Liver (tissue), 3 donors: ENCODE data around the gene COL6A3.

Experiments used
- ATF3 ChIP-seq: IDR thresholded peaks from 2 replicates; pipeline ENCODE4 v1.6.1; 2016; ENCODE audit warnings: antibody characterized with exemption
- CTCF ChIP-seq: fragments of 150-350 bp; IDR thresholded peaks from 2 replicates; pipeline ENCODE4 v1.5.1; 2017; ENCODE audit warnings: improper control_type of control experiment, low read depth, low read length; ENCODE audit not compliant: missing input control
- GABPA ChIP-seq, 2 donors: IDR thresholded peaks in 1 of 2; conservative IDR thresholded peaks in 1 of 2; 2 replicates each; pipeline ENCODE4 v1.6.1; 2016; ENCODE audit warnings: antibody characterized with exemption in 2 of 2, mild to moderate bottlenecking in 1 of 2, moderate library complexity in 1 of 2
- RAD21 ChIP-seq, 2 donors: IDR thresholded peaks; 2 replicates each; pipeline ENCODE4 v1.6.1; 2016; ENCODE audit warnings: antibody characterized with exemption in 2 of 2, mild to moderate bottlenecking in 2 of 2
- RXRA ChIP-seq, 2 donors: IDR thresholded peaks; 2 replicates each; pipeline ENCODE4 v1.6.1; 2017 to 2018; ENCODE audit warnings: antibody characterized with exemption in 2 of 2, mild to moderate bottlenecking in 1 of 2
- SP1 ChIP-seq: IDR thresholded peaks from 2 replicates; pipeline ENCODE4 v1.6.1; 2018; ENCODE audit warnings: antibody characterized with exemption, mild to moderate bottlenecking
- TAF1 ChIP-seq: conservative IDR thresholded peaks from 2 replicates; pipeline ENCODE4 v1.6.1; 2016; ENCODE audit warnings: antibody characterized with exemption, mild to moderate bottlenecking
- ZBTB33 ChIP-seq: IDR thresholded peaks from 2 replicates; pipeline ENCODE4 v1.6.1; 2016; ENCODE audit warnings: antibody characterized with exemption
- donor health status: healthy.
- donor health status: healthy.

- TF ChIP-seq CTCF (no peak), GABPA (IDR thresholded peaks at IDR 0.05 in 1 of 2, conservative IDR thresholded peaks at IDR 0.05 in 1 of 2) (no peak), ZBTB33 (no peak), RXRA (IDR thresholded peaks at IDR 0.05) (no peak), ATF3 (no peak), TAF1 (no peak), RAD21 (IDR thresholded peaks at IDR 0.05) (no peak), SP1 (no peak)
Measured at GRCh38 chr2:237456200-237456843, 42.4 kb upstream of the COL6A3 start.
